CD4-positive, alpha-beta memory T cell (primary cell): ENCODE data around the gene PSMC1. TPM values are rescaled to one million over a fixed set of nuclear protein-coding genes. Genes with fewer than 3 reads are reported as not detected.

Experiments used
- CTCF ChIA-PET: fragments of 350-600 bp; sonication (Branson Sonifier 250); formaldehyde crosslinking; loops from one replicate; lab custom pipeline; 2021; ENCODE audit warnings: inconsistent platforms; ENCODE audit not compliant: partially characterized antibody; lab: Charles Lee
- POLR2A ChIA-PET: fragments of 350-600 bp; sonication (Branson Sonifier 250); formaldehyde crosslinking; loops from one replicate; lab custom pipeline; 2021; ENCODE audit not compliant: partially characterized antibody; lab: Charles Lee
- DNase-seq, 5 donors: peaks; one replicate each; pipeline versions ENCODE4 v3.0.0 to v3.0.0-alpha.2; 2020 to 2022; ENCODE audit warnings: mixed read lengths in 1 of 5
- H3K27ac ChIP-seq: one replicate; pipeline ENCODE4 v1.7.0; 2013; ENCODE audit warnings: low read depth, low read length
- H3K27me3 ChIP-seq: 2 replicates; pipeline ENCODE4 v1.7.0; 2013; ENCODE audit warnings: mild to moderate bottlenecking, low read length, moderate library complexity; ENCODE audit not compliant: insufficient read depth
- H3K36me3 ChIP-seq: 2 replicates; pipeline ENCODE4 v1.7.0; 2013; ENCODE audit warnings: mild to moderate bottlenecking, low read length, moderate library complexity; ENCODE audit not compliant: insufficient read depth
- H3K4me1 ChIP-seq: 2 replicates; pipeline ENCODE4 v1.7.0; 2013; ENCODE audit warnings: mild to moderate bottlenecking, low read length, moderate library complexity; ENCODE audit not compliant: insufficient read depth
- H3K4me3 ChIP-seq, 2 donors: one replicate each; pipeline ENCODE4 v1.7.0; 2013; ENCODE audit warnings: low read length in 2 of 2, mild to moderate bottlenecking in 1 of 2
- H3K9me3 ChIP-seq, 2 donors: one replicate each; pipeline ENCODE4 v1.7.0; 2013; ENCODE audit warnings: low read length in 2 of 2, control low read depth in 1 of 2; ENCODE audit not compliant: control insufficient read depth in 1 of 2
- H3K27ac Mint-ChIP-seq, 7 donors: one replicate each; pipeline ENCODE4 v1.8.0; 2020 to 2021; ENCODE audit warnings: mixed read lengths in 7 of 7, mild to moderate bottlenecking in 6 of 7, inconsistent platforms in 3 of 7, moderate library complexity in 3 of 7
- H3K27me3 Mint-ChIP-seq, 2 donors: one replicate each; pipeline ENCODE4 v1.8.0; 2020 to 2021; ENCODE audit warnings: mixed read lengths in 2 of 2
- H3K36me3 Mint-ChIP-seq, 2 donors: one replicate each; pipeline ENCODE4 v1.8.0; 2020 to 2021; ENCODE audit warnings: mixed read lengths in 2 of 2, inconsistent platforms in 1 of 2, mild to moderate bottlenecking in 1 of 2
- H3K4me1 Mint-ChIP-seq, 4 donors: one replicate each; pipeline ENCODE4 v1.8.0; 2020 to 2021; ENCODE audit warnings: mixed read lengths in 4 of 4, mild to moderate bottlenecking in 1 of 4
- H3K4me3 Mint-ChIP-seq, 8 donors: one replicate each; pipeline ENCODE4 v1.8.0; 2020 to 2021; ENCODE audit warnings: mixed read lengths in 8 of 8, mild to moderate bottlenecking in 7 of 8, moderate library complexity in 6 of 8, inconsistent platforms in 3 of 8
- H3K9me3 Mint-ChIP-seq, 8 donors: one replicate each; pipeline ENCODE4 v1.8.0; 2020 to 2021; ENCODE audit warnings: mixed read lengths in 8 of 8, mild to moderate bottlenecking in 5 of 8, inconsistent platforms in 3 of 8, moderate library complexity in 1 of 8
- intact Hi-C: fragments of 100-400 bp; cut with micrococcal nuclease; formaldehyde crosslinking; loops from one replicate; pipeline ENCODE4 v1.15.1; 2023
- polyA plus RNA-seq, 2 donors: library from polyadenylated mRNA; unstranded; fragments of 300-500 nt; fragmentation: Illumina TruSeq; gene quantifications; one replicate each; pipeline ENCODE4 v1.2.3, GENCODE V29; 2021
- total RNA-seq, 2 experiments: library from RNA; stranded (reverse); gene quantifications; one replicate each; pipeline ENCODE4 v1.2.3, GENCODE V29; 2021

PSMC1 gene
- total and polyA plus RNA-seq, 4 experiments from 2014 or later: 42.1 to 175 (median 77.8) TPM

GRCh38 chr14:90281756-90282155, 25.4 kb downstream of the PSMC1 start:
- POLR2A ChIA-PET: no interaction called here
- peaks cover 15 to 53% of the 10 kb centered on the region in 2 donors for H3K36me3 Mint-ChIP-seq
- DNase-seq: no peak
- H3K27me3 Mint-ChIP-seq: no peaks in the 10 kb centered on the region
- no peaks in the 10 kb centered on the region for H3K27me3 ChIP-seq
- H3K4me3 ChIP-seq: no peak overlapping the region
- H3K4me1 Mint-ChIP-seq: no peaks in the 10 kb centered on the region
- H3K9me3 Mint-ChIP-seq: no peaks in the 10 kb centered on the region
- H3K36me3 ChIP-seq: peaks cover 14% of the 10 kb centered on the region
- no peaks in the 10 kb centered on the region for H3K4me1 ChIP-seq
- no peaks in the 10 kb centered on the region for H3K9me3 ChIP-seq
- CTCF ChIA-PET: no interaction called here
- intact Hi-C loops: no loop called here
- no peak overlapping the region for H3K27ac ChIP-seq
- H3K4me3 Mint-ChIP-seq: no peak overlapping the region
- H3K27ac Mint-ChIP-seq: no peak overlapping the region

DNA sequence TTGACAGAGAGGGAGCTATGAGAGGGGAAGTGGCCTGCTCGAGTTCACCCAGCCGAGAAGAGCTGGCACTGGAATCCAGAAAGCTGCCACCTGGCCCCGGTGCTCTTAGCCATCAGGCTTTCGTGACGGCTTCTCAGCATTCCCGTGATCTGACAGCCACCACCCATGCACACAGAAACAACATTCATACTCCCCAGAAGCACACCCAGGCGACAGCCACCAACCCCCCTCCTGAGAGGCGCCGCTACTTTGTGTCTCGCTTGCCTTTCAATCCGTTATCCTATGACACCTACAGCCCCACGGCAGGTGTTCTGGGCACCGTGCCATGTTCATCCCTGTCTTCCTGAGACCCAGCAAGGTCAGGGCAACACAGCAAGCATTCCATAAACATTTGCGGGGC, 31.4 kb downstream of the PSMC1 start:
- intact Hi-C loops: no loop called here
- CTCF ChIA-PET: interaction anchor here (0.6 kb wide), 1 partner anchor 142 kb away, joined by 3 read pairs; no protein-coding TSS in a partner anchor
- H3K4me3 ChIP-seq: no peak overlapping the region
- Mint-ChIP-seq H3K36me3 (peaks cover 46 to 71% of the 10 kb centered on the region in 2 donors), H3K27me3 (no peaks in the 10 kb centered on the region), H3K4me1 (peaks cover 0 to 2% (median 0%) of the 10 kb centered on the region in 4 donors), H3K27ac (no peak overlapping the region), H3K9me3 (no peaks in the 10 kb centered on the region), H3K4me3 (no peak overlapping the region)
- peaks cover 41% of the 10 kb centered on the region for H3K36me3 ChIP-seq
- no peaks in the 10 kb centered on the region for H3K4me1 ChIP-seq
- DNase-seq: no peak
- H3K9me3 ChIP-seq: no peaks in the 10 kb centered on the region
- H3K27ac ChIP-seq: no peak overlapping the region
- POLR2A ChIA-PET: no interaction called here
- no peaks in the 10 kb centered on the region for H3K27me3 ChIP-seq

DNA sequence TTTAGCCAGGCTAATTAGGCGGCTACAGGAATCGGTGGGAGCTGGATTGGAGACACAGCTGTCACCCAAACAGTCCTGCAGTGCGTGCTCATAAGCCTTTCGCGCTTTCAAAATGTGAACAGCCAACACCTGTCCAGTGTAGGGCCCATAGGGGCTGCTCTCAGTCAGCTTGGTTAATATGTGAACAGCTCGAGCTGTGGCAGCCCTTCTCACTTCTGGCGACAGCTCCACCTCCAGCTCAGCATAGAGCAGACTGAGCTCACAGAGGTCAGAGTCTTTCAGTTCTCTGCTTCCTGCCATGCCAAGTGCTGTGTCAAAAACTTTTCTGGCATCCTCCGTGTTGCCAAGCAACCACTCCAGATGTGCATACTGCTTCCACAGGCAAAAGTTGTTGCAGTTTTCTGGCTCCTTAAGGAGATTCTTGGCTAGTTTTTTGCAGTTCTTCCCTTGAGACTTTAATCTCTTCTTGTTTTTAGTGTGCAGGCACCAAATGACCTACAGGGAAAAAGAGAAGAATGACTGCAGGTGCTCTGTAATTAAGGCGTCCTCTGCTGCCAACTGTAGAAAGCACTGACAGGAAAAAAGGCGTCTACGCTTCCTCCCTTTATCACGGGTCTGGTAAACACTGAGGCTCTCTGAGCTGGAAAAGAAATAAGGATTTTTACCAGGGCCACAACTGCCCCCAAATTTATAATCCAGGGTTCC, 32.5 kb downstream of the PSMC1 start:
- no peak for DNase-seq
- Histone ChIP-seq H3K4me3 (no peak overlapping the region), H3K4me1 (no peaks in the 10 kb centered on the region), H3K36me3 (peaks cover 46% of the 10 kb centered on the region), H3K27me3 (no peaks in the 10 kb centered on the region), H3K27ac (no peak overlapping the region), H3K9me3 (no peaks in the 10 kb centered on the region)
- no peak overlapping the region for H3K4me3 Mint-ChIP-seq
- no peaks in the 10 kb centered on the region for H3K9me3 Mint-ChIP-seq
- POLR2A ChIA-PET: no interaction called here
- no peaks in the 10 kb centered on the region for H3K27me3 Mint-ChIP-seq
- peaks cover 0 to 2% (median 0%) of the 10 kb centered on the region in 4 donors for H3K4me1 Mint-ChIP-seq
- CTCF ChIA-PET: interaction anchor here (1.2 to 2.4 kb wide), 4 partner anchors 13 to 470 kb away, joined by 3 to 8 read pairs (median 4); no protein-coding TSS in a partner anchor
- peaks cover 48 to 67% of the 10 kb centered on the region in 2 donors for H3K36me3 Mint-ChIP-seq
- H3K27ac Mint-ChIP-seq: no peak overlapping the region
- intact Hi-C loops: no loop called here

DNA sequence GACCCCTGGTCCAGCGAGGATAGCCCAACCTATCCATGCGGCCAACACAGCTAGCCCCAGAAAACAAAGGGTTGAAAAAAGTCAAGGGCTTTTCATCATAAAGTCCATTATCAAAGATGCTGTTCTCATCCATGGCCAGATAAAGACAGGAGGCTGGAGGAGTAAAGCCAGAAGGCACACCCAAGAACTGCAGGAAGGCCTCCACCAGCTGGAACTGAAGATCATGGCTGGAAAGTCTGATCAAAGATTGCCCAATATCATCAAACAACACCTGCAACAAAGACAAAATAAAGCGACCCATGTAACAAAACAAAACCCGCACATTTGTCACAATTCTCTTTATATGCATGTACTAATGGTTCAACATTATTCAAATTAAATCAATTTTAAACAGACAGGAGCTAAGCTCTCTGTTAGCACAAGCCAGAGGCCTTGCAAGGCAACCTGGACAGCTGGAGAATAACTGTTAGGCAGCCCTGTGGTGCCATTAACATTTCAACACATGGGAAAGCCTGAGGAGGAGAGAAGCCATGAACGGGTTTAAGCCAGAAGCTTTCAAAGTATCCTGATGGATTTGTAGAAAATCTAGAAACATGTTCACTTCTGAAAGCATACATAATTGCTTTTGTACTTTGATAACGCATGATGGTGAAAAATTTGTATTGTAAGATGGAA, 34.1 kb downstream of the PSMC1 start:
- no peak overlapping the region for H3K4me3 Mint-ChIP-seq
- ChIA-PET CTCF (interaction anchor here (2.4 kb wide), 1 partner anchor 468 kb away, joined by 8 read pairs; no protein-coding TSS in a partner anchor), POLR2A (no interaction called here)
- no peak overlapping the region for H3K27ac ChIP-seq
- H3K36me3 ChIP-seq: peaks cover 53% of the 10 kb centered on the region
- no peak for DNase-seq
- H3K9me3 ChIP-seq: no peaks in the 10 kb centered on the region
- H3K4me1 Mint-ChIP-seq: peaks cover 0 to 4% (median under 1%) of the 10 kb centered on the region in 4 donors
- H3K27me3 Mint-ChIP-seq: no peaks in the 10 kb centered on the region
- no peaks in the 10 kb centered on the region for H3K9me3 Mint-ChIP-seq
- H3K27ac Mint-ChIP-seq: no peak overlapping the region
- no peak overlapping the region for H3K4me3 ChIP-seq
- H3K4me1 ChIP-seq: no peaks in the 10 kb centered on the region
- no peaks in the 10 kb centered on the region for H3K27me3 ChIP-seq
- intact Hi-C loops: no loop called here
- peaks cover 62 to 75% of the 10 kb centered on the region in 2 donors for H3K36me3 Mint-ChIP-seq

DNA sequence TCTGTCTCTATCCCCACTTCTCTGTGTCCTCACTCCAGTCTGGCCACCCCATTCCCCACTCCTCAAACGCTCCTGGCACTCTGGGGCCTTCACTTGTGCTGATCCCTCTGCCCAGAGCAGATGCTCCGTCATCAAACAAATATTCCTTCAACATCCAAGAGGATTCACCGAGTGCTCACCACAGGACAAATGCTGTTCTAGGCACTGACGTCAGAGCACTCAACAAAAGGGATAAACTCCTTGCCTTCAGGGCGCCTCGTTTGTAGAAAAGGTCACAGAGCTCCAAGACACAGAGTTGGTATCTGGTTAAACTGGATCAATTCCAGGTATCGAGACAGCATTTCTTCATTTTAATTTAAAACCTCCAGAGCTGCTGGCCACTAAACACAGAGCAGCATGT, 35.3 kb downstream of the PSMC1 start:
- H3K9me3 Mint-ChIP-seq: no peaks in the 10 kb centered on the region
- Histone ChIP-seq H3K27ac (no peak overlapping the region), H3K36me3 (peaks cover 49% of the 10 kb centered on the region), H3K9me3 (no peaks in the 10 kb centered on the region), H3K4me1 (no peaks in the 10 kb centered on the region), H3K4me3 (no peak overlapping the region), H3K27me3 (no peaks in the 10 kb centered on the region)
- DNase-seq: no peak
- H3K4me1 Mint-ChIP-seq: peaks cover 0 to 4% (median under 1%) of the 10 kb centered on the region in 4 donors
- intact Hi-C loops: no loop called here
- H3K27me3 Mint-ChIP-seq: no peaks in the 10 kb centered on the region
- ChIA-PET CTCF (no interaction called here), POLR2A (no interaction called here)
- peaks cover 63 to 76% of the 10 kb centered on the region in 2 donors for H3K36me3 Mint-ChIP-seq
- peak overlapping the region in 1 of 7 donors; percentile 14 for H3K27ac Mint-ChIP-seq
- H3K4me3 Mint-ChIP-seq: no peak overlapping the region

DNA sequence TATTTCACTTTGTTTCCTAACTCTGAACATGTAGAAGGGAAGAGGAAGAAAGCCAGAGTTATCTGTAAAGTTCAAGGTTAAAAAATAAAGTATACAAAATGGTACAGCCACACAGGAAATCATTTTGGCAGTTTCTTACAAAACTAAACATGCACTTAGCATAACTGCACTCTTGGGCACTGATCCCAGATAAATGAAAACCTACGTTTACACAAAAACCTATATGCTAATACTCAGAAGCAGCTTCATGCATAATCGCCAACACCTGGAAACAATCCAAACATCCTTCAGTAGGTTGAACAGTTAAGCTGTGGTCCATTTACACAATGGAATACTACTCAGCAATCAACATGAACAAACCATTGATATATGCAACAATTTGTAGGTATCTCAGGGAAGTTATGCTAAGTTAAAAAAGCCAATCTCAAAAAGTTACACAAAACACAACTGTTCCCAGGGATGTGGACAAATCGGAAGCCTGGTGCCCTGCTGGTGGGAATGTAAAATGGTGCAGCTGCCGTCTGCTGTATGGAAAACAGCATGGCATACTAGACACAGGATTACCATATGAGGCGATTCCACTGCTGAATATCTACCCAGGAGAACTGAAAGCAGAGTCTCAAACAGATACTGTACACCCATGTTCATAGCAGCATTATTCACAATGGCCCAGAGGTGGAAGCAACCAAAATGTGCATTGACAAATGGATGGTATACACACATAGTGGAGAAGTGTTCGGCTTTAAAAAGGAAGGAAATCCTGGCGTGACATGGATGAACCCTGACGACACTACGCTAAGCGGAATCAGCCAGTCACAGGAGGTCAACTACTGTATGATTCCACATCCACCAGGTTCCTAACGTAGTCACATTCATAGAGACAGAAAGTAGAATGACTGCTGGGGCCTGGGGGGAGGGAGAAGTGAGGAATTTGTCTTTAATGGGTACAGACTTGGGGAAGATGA, 37.7 kb downstream of the PSMC1 start:
- Mint-ChIP-seq H3K36me3 (peaks cover 55 to 70% of the 10 kb centered on the region in 2 donors), H3K4me1 (peaks cover 0 to 4% (median under 1%) of the 10 kb centered on the region in 4 donors), H3K4me3 (no peak overlapping the region), H3K27ac (peak overlapping the region in 1 of 7 donors; percentile 25), H3K27me3 (no peaks in the 10 kb centered on the region), H3K9me3 (no peaks in the 10 kb centered on the region)
- Histone ChIP-seq H3K27ac (no peak overlapping the region), H3K27me3 (no peaks in the 10 kb centered on the region), H3K9me3 (no peaks in the 10 kb centered on the region), H3K4me3 (no peak overlapping the region), H3K36me3 (peaks cover 34% of the 10 kb centered on the region), H3K4me1 (no peaks in the 10 kb centered on the region)
- intact Hi-C loops: no loop called here
- POLR2A ChIA-PET: no interaction called here
- CTCF ChIA-PET: no interaction called here
- DNase-seq: no peak
